HG02885 (cell line): Measurements from ENCODE around the gene VKORC1L1.

Source experiments
- ATAC-seq: cut with Tn5 transposase; IDR thresholded peaks from one replicate; pipeline ENCODE4 v1.9.1; 2021; ENCODE audit warnings: mild to moderate bottlenecking; ENCODE audit not compliant: unreplicated experiment, poor library complexity

VKORC1L1 gene

DNA sequence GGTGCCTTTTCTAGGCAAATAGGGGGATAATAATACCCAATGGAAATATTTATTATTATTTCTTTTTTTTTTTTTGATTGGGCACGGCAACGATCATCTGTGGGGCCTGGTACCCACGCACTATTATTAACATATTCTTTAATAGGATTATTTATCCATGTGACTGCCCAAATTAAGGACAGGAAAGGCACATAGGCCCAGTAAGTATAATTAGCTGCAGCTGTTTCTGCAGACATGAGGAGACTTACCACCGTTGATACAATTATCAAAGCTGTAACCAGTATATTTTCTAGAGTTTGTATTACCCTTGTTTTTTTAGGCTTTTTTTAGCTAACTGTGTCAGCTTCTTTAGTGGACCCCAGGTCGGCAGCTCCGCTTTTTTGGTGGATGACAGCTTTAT is 134.4 kb downstream of the VKORC1L1 start:
- ATAC-seq, result no peak
